Activated T-cell treated with anti-CD3 and anti-CD28 coated beads, Interleukin-2, amount 50 U/mL, for 4 hours (primary cell): ENCODE results near the gene PRKAR2B. TPM values are rescaled to one million over a fixed set of nuclear protein-coding genes. Genes with fewer than 3 reads are reported as not detected.
A peak's percentile ranks its signal among the peaks of the same experiment; 100 is the strongest.

Experiments
- ATAC-seq, 2 donors: fragments of 200-7000 bp; cut with Tn5 transposase; one replicate each; pipeline ENCODE4 v1.10.0; 2021
- DNase-seq: peaks from one replicate; pipeline ENCODE4 v3.0.0-alpha.2; 2020
- H3K27me3 Mint-ChIP-seq: one replicate; pipeline ENCODE4 v1.8.0; 2021; ENCODE audit warnings: low read depth, mixed read lengths
- H3K36me3 Mint-ChIP-seq: one replicate; pipeline ENCODE4 v1.8.0; 2022; ENCODE audit warnings: mixed read lengths; ENCODE audit not compliant: insufficient read depth
- H3K4me1 Mint-ChIP-seq: one replicate; pipeline ENCODE4 v1.8.0; 2021; ENCODE audit warnings: low read depth, mixed read lengths
- H3K4me3 Mint-ChIP-seq: one replicate; pipeline ENCODE4 v1.8.0; 2021; ENCODE audit warnings: mild to moderate bottlenecking, moderate library complexity, mixed read lengths
- H3K9me3 Mint-ChIP-seq: one replicate; pipeline ENCODE4 v1.8.0; 2021; ENCODE audit warnings: mixed read lengths
- total RNA-seq, 3 donors: library from RNA; stranded (reverse); gene quantifications; one replicate each; pipeline ENCODE4 v1.2.1, GENCODE V29; 2021

Gene PRKAR2B
- total RNA-seq, 3 donors from 2014 or later = 0.58 to 1.0 (median 0.60) TPM

DNA sequence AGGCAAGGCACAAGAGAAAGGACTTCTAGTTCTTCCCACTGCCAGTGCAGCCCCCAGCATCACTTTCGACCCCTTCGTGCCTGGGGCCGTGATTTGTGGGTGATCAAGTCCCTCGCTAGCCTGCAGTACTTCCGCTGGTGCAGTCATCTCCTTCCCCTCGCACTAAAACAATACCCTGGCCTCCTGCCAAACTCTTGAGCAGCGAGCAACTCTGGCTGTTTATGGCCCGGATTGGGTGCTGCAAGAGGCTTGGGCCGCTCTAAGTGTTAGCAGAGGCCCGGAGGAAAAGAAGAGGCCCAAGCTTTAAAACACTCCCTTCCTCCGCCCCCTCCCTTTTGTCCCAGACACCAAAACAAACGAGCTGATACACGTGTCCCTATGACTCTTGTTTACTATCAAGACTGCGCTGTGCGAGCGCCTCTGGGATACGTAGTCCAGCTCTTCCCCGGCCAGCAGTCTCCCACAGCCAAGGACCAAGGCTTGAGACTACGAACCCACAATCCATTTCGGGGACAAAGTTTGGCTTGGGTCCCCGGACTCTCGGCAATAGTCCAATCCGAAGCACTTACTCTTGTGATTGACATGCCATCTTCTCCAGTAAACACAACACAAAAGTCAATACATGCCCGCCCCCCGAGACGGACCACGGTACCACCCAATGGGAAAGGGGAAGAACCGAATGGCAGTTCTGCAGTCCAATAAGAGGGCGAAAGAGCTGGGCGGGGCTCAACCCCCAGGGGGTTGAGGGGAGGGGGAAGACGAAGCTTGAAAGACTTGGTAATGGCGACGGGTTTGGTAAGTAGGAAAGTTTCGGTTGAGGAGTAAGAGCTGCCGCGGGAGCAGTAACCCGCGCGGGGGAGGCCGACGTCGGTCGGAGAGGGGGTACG, 124.0 kb downstream of the PRKAR2B start, which contains the start of gene HBP1:
Gene HBP1, plus strand, starts transcription at position 771 of the 887 bp plus-strand sequence. CDS start 10,891 bp downstream, outside the sequence.
- H3K36me3 Mint-ChIP-seq = peaks cover under 1% of the 10 kb centered on the region
- peak within 1 kb of the TSS; percentile 98 for H3K4me3 Mint-ChIP-seq

GRCh38 chr7:107169120-107170050, 124.9 kb downstream of the PRKAR2B start:
- ATAC-seq (peak; percentile 29 to 35), DNase-seq (peak; percentile 69)
- Mint-ChIP-seq H3K36me3 (peaks cover 5% of the 10 kb centered on the region), H3K4me1 (peaks cover 53% of the 10 kb centered on the region), H3K27me3 (peaks cover 3% of the 10 kb centered on the region), H3K4me3 (peak overlapping the region; percentile 98), H3K9me3 (no peaks in the 10 kb centered on the region)

More for the DNA sequence above, 124.0 kb downstream of the PRKAR2B start, which contains the start of gene HBP1:
- Mint-ChIP-seq H3K9me3 (no peaks in the 10 kb centered on the region), H3K27me3 (peaks cover 3% of the 10 kb centered on the region), H3K4me1 (peaks cover 44% of the 10 kb centered on the region)
- peak; percentile 80 to 84 for ATAC-seq
- peak; percentile 96 for DNase-seq

DNA sequence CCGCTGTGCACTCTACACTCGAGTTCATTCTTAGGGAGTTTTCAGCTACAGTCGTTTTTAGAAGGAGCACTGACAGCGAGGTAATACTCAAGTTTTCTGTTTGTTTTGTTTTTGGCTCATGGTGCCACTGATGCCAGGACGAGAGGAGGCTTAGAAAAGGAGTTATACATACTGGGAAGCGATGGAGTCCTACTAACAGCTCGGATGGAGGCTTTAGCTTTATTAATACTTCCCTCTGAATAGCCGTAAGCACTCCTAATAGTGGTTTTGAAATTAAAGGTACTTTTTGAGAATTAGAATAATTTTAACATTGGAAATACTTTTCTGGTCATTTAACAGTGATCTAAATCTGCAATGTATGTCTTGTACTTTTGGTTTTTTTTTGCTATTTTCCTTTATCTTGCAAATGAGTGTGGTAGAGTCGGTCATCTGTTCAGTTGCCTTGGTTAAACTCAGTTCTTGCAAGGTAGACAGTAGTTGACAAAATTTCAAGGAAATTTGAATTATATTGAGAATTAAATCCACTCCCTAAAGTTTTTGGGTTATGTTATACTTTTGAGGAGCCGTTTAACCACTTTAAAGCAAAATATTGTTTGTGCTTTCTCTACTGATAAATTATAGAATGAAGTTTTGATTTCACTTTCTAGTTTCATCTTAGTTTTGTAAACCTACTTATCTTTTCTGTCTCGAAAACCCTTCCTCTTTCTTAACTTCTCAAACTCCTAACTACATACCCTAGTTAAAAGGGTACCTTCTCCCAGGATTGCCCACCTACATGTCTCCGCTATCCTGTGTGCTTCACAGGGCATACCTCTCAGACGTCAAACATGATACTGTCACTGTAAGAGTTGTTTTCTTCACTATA, 125.8 kb downstream of the PRKAR2B start:
- Mint-ChIP-seq H3K27me3 (no peaks in the 10 kb centered on the region), H3K9me3 (no peaks in the 10 kb centered on the region), H3K4me1 (peaks cover 62% of the 10 kb centered on the region), H3K4me3 (peak overlapping the region; percentile 98), H3K36me3 (peaks cover 5% of the 10 kb centered on the region)
- DNase-seq = no peak
- no peak for ATAC-seq

GRCh38 chr7:107171496-107171895, 127.0 kb downstream of the PRKAR2B start:
- peaks cover 7% of the 10 kb centered on the region for H3K36me3 Mint-ChIP-seq
- ATAC-seq (no peak), DNase-seq (no peak)
- H3K9me3 Mint-ChIP-seq = no peaks in the 10 kb centered on the region
- peaks cover 68% of the 10 kb centered on the region for H3K4me1 Mint-ChIP-seq
- no peaks in the 10 kb centered on the region for H3K27me3 Mint-ChIP-seq
- H3K4me3 Mint-ChIP-seq = peak overlapping the region; percentile 55

DNA sequence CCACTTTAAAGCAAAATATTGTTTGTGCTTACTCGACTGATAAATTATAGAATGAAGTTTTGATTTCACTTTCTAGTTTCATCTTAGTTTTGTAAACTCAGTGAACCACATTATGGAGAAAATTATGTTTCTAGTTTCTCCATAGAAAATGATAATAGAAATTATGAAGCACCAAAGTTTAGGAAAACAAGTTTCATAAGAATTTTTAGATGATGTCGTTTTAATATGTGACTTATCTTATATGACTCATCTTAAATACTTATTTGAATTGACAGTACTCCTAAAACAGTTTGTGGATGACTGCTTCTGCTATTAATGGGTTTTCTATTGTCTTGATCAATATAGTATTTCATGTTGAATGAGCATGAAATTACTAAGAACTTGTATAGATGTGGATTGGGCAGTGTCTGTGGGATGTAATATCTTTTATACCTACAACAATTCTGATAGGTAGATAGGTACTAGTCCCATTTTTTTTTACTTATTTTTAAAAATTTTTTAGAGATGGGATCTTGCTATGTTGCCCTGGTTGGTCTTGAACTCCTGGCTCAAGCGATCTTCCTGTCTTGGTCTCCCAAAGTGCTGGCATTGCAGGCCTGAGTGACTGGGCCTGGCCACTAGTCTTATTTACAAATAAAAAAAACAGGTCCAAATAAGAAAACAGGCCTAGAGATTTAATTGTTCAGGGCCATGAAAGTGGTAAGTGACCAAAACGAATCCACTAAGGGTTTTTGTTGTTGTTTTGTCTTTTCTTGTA, 127.9 kb downstream of the PRKAR2B start:
- Mint-ChIP-seq H3K27me3 (no peaks in the 10 kb centered on the region), H3K36me3 (peaks cover 7% of the 10 kb centered on the region), H3K9me3 (no peaks in the 10 kb centered on the region), H3K4me3 (no peak overlapping the region), H3K4me1 (peaks cover 67% of the 10 kb centered on the region)
- DNase-seq (no peak), ATAC-seq (no peak)

GRCh38 chr7:107173191-107173590, 128.7 kb downstream of the PRKAR2B start:
- H3K27me3 Mint-ChIP-seq = no peaks in the 10 kb centered on the region
- H3K36me3 Mint-ChIP-seq = peaks cover 7% of the 10 kb centered on the region
- peaks cover 71% of the 10 kb centered on the region for H3K4me1 Mint-ChIP-seq
- H3K9me3 Mint-ChIP-seq = no peaks in the 10 kb centered on the region
- DNase-seq = no peak
- peak overlapping the region; percentile 27 for H3K4me3 Mint-ChIP-seq
- ATAC-seq = no peak

- Mint-ChIP-seq H3K27me3 (no peaks in the 10 kb centered on the region), H3K9me3 (no peaks in the 10 kb centered on the region), H3K4me1 (peaks cover 75% of the 10 kb centered on the region), H3K4me3 (peak overlapping the region; percentile 27), H3K36me3 (peaks cover 7% of the 10 kb centered on the region)
- DNase-seq (no peak), ATAC-seq (no peak)
These were observed 129.3 kb downstream of the PRKAR2B start for GRCh38 chr7:107173691-107174406.

DNA sequence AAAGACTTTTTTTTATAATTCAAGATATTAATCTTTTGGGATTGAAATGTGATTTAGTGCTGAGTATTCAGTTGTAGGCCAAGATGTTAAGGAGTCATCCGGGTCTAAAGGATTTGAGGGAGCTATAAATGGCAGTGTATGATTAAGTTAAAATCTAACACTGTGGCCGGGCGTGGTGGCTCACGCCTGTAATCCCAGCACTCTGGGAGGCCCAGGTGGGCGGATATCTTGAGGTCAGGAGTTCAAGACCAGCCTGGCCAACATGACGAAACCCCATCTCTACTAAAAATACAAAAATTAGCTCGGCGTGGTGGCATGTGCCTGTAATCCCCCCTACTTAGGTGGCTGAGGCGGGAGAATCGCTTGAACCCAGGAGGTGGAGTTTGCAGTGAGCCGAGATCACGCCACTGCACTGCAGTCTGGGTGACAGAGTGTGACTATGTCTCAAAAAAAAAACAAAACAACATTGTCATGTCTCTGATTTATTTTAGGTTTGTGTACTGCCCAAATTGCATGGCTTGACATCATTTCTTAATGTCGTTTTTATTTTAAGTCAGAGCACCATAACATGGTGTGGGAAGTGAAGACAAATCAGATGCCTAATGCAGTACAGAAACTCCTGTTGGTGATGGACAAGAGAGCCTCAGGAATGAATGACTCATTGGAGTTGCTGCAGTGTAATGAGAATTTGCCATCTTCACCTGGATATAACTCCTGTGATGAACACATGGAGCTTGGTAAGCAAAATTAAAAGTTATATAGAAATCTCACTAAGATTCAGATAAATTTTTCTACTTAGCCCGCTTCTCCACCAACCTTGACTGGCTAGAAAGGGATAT, 135.0 kb downstream of the PRKAR2B start:
- peaks cover 69% of the 10 kb centered on the region for H3K4me1 Mint-ChIP-seq
- no peaks in the 10 kb centered on the region for H3K9me3 Mint-ChIP-seq
- ATAC-seq (peak; percentile 33 to 46), DNase-seq (no peak)
- H3K27me3 Mint-ChIP-seq = no peaks in the 10 kb centered on the region
- H3K4me3 Mint-ChIP-seq = no peak overlapping the region
- peaks cover 21% of the 10 kb centered on the region for H3K36me3 Mint-ChIP-seq

GRCh38 chr7:107180378-107180777, 135.9 kb downstream of the PRKAR2B start:
- Mint-ChIP-seq H3K4me3 (peak overlapping the region; percentile 7), H3K36me3 (peaks cover 26% of the 10 kb centered on the region), H3K4me1 (peaks cover 66% of the 10 kb centered on the region), H3K9me3 (no peaks in the 10 kb centered on the region), H3K27me3 (no peaks in the 10 kb centered on the region)
- ATAC-seq (peak; percentile 70 to 86), DNase-seq (peak; percentile 84)

- DNase-seq (no peak), ATAC-seq (no peak)
- Mint-ChIP-seq H3K4me3 (no peak overlapping the region), H3K4me1 (peaks cover 60% of the 10 kb centered on the region), H3K9me3 (no peaks in the 10 kb centered on the region), H3K27me3 (no peaks in the 10 kb centered on the region), H3K36me3 (peaks cover 31% of the 10 kb centered on the region)
These were observed 136.7 kb downstream of the PRKAR2B start for GRCh38 chr7:107181172-107181571.

DNA sequence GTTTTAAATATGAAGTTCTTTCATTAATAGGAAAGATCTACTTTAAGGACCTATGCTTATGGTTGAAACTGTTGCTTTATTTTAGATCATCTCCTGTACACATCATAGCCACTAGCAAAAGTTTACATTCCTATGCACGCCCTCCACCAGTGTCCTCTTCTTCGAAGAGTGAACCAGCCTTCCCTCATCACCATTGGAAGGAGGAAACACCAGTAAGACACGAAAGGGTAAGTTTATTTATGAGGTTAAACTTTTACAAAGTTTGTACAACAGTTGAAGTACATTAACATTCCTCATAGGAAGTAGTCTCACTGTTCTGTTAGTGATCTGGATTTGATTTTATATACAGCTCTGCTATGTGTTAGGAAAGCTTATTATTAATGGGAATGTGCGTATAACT, 141.2 kb downstream of the PRKAR2B start:
- H3K4me1 Mint-ChIP-seq = peaks cover 23% of the 10 kb centered on the region
- no peaks in the 10 kb centered on the region for H3K27me3 Mint-ChIP-seq
- H3K9me3 Mint-ChIP-seq = no peaks in the 10 kb centered on the region
- H3K36me3 Mint-ChIP-seq = peaks cover 47% of the 10 kb centered on the region
- H3K4me3 Mint-ChIP-seq = no peak overlapping the region
- DNase-seq = no peak
- no peak for ATAC-seq

DNA sequence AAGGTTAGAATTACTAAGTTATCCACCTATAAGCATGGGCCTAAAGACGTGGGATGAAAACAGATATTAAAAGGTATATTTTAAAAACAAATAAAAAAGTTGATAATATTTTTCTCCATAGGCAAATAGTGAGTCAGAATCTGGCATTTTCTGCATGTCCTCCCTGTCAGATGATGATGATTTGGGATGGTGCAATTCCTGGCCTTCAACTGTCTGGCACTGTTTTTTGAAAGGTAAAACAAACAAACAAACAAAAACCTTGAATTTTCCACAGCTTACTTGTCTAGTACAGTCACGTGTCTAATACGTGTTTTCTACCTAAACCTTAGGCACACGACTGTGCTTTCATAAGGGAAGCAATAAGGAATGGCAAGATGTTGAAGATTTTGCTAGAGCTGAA, 141.7 kb downstream of the PRKAR2B start:
- Mint-ChIP-seq H3K36me3 (peaks cover 43% of the 10 kb centered on the region), H3K27me3 (no peaks in the 10 kb centered on the region)
- no peak for ATAC-seq

More for the DNA sequence above, 141.7 kb downstream of the PRKAR2B start:
- DNase-seq = no peak
- H3K9me3 Mint-ChIP-seq = no peaks in the 10 kb centered on the region
- no peak overlapping the region for H3K4me3 Mint-ChIP-seq
- peaks cover 19% of the 10 kb centered on the region for H3K4me1 Mint-ChIP-seq
